Central memory CD4-positive, alpha-beta T cell (primary cell): ENCODE data around the gene SEPTIN10.

Source experiments
- DNase-seq: peaks from one replicate; pipeline ENCODE4 v3.0.0; 2022

The SEPTIN10 gene

GRCh38 chr2:109493176-109493935 lies 120.4 kb downstream of the SEPTIN10 start:
- no peak for DNase-seq
